NT2/D1 (cell line): ENCODE measurements around the gene ITGBL1.
A peak's percentile ranks its signal among the peaks of the same experiment; 100 is the strongest.

Experiments
- DNase-seq: peaks from one replicate; pipeline ENCODE4 v3.0.0-alpha.2; 2011; ENCODE audit warnings: low read depth, low spot score
- H3K27me3 ChIP-seq: 2 replicates; pipeline ENCODE4 v1.6.0; 2011; ENCODE audit warnings: mild to moderate bottlenecking; ENCODE audit not compliant: insufficient read length, insufficient read depth
- H3K36me3 ChIP-seq: 2 replicates; pipeline ENCODE4 v1.6.1; 2011; ENCODE audit warnings: mild to moderate bottlenecking, low read length, mixed read lengths; ENCODE audit not compliant: insufficient read depth, insufficient read length
- H3K4me1 ChIP-seq: 2 replicates; pipeline ENCODE4 v1.5.1; 2011; ENCODE audit not compliant: insufficient read depth, insufficient read length
- H3K4me3 ChIP-seq: 2 replicates; pipeline ENCODE4 v1.5.1; 2011; ENCODE audit warnings: low read depth; ENCODE audit not compliant: insufficient read length
- H3K9ac ChIP-seq: 2 replicates; pipeline ENCODE4 v1.6.0; 2011; ENCODE audit warnings: low read depth; ENCODE audit not compliant: insufficient read length
- H3K9me3 ChIP-seq: 2 replicates; pipeline ENCODE4 v1.5.1; 2011; ENCODE audit warnings: mild to moderate bottlenecking, low read length; ENCODE audit not compliant: insufficient read depth
- SUZ12 ChIP-seq: IDR thresholded peaks from 2 replicates; pipeline ENCODE4 v1.6.1; 2011; ENCODE audit not compliant: insufficient read length, insufficient read depth; ENCODE audit errors: extremely low read depth
- YY1 ChIP-seq: IDR thresholded peaks from 2 replicates; pipeline ENCODE4 v1.6.1; 2011; ENCODE audit not compliant: insufficient read length, insufficient read depth
- ZNF274 ChIP-seq: IDR thresholded peaks from 2 replicates; pipeline ENCODE4 v1.6.1; 2011; ENCODE audit warnings: mild to moderate bottlenecking, low read depth, low read length

ITGBL1 gene

GRCh38 chr13:101452519-101453485 is at the start of gene ITGBL1:
Gene ITGBL1, plus strand, starts transcription at chr13:101452675. Its CDS starts 159 bp downstream, at chr13:101452834.
- Histone ChIP-seq H3K4me1 (peaks cover 2% of the 10 kb centered on the region), H3K4me3 (peak within 1 kb of the TSS; percentile 8), H3K9me3 (no peaks in the 10 kb centered on the region), H3K9ac (no peak within 1 kb of the TSS), H3K27me3 (no peaks in the 10 kb centered on the region), H3K36me3 (no peaks in the 10 kb centered on the region)
- TF ChIP-seq SUZ12 (no peak), YY1 (no peak), ZNF274 (no peak)
- DNase-seq: no peak

GRCh38 chr13:101406791-101407190 is 45.7 kb upstream of the ITGBL1 start:
- no peaks in the 10 kb centered on the region for H3K27me3 ChIP-seq
- DNase-seq: no peak
- no peaks in the 10 kb centered on the region for H3K4me1 ChIP-seq
- no peaks in the 10 kb centered on the region for H3K9me3 ChIP-seq
- TF ChIP-seq ZNF274: no peak
- no peak for TF ChIP-seq SUZ12
- TF ChIP-seq YY1: no peak
- H3K36me3 ChIP-seq: no peaks in the 10 kb centered on the region
- H3K4me3 ChIP-seq: no peak overlapping the region
- H3K9ac ChIP-seq: no peak overlapping the region

- H3K27me3 ChIP-seq: no peaks in the 10 kb centered on the region
- TF ChIP-seq ZNF274 (no peak), YY1 (no peak), SUZ12 (no peak)
- H3K36me3 ChIP-seq: no peaks in the 10 kb centered on the region
- no peak overlapping the region for H3K4me3 ChIP-seq
- no peak for DNase-seq
- H3K9ac ChIP-seq: no peak overlapping the region
- H3K9me3 ChIP-seq: no peaks in the 10 kb centered on the region
- no peaks in the 10 kb centered on the region for H3K4me1 ChIP-seq
Observed at GRCh38 chr13:101408154-101408553, 44.3 kb upstream of the ITGBL1 start.

- no peak for DNase-seq
- H3K9ac ChIP-seq: no peak overlapping the region
- no peaks in the 10 kb centered on the region for H3K4me1 ChIP-seq
- TF ChIP-seq YY1: no peak
- TF ChIP-seq ZNF274: no peak
- TF ChIP-seq SUZ12: no peak
- no peaks in the 10 kb centered on the region for H3K36me3 ChIP-seq
- no peaks in the 10 kb centered on the region for H3K9me3 ChIP-seq
- peaks cover 3% of the 10 kb centered on the region for H3K27me3 ChIP-seq
- no peak overlapping the region for H3K4me3 ChIP-seq
Observed at GRCh38 chr13:101408992-101409656, 43.4 kb upstream of the ITGBL1 start.

DNA sequence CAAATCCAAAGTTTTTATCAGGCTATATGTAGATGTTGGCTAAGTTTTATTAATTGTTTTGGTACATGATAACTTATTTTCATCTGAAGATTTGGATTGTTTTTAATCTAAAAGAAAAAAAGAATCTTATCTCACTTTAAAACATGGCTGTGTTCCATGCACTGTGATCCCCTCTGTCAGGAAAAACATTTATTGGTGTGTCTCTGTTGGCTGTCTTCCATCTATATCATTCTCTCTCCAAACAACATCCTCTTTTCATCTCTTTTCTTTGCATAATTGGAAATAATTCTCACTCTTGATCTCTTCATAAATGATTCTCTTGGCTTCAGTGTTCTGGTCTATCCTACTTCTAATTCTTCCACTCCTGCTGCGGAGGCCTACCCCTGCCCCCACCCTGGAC is 40.4 kb upstream of the ITGBL1 start:
- peaks cover 29% of the 10 kb centered on the region for H3K27me3 ChIP-seq
- H3K9me3 ChIP-seq: no peaks in the 10 kb centered on the region
- TF ChIP-seq ZNF274 (no peak), YY1 (no peak), SUZ12 (no peak)
- H3K4me3 ChIP-seq: no peak overlapping the region
- H3K4me1 ChIP-seq: no peaks in the 10 kb centered on the region
- no peak overlapping the region for H3K9ac ChIP-seq
- no peaks in the 10 kb centered on the region for H3K36me3 ChIP-seq
- no peak for DNase-seq

DNA sequence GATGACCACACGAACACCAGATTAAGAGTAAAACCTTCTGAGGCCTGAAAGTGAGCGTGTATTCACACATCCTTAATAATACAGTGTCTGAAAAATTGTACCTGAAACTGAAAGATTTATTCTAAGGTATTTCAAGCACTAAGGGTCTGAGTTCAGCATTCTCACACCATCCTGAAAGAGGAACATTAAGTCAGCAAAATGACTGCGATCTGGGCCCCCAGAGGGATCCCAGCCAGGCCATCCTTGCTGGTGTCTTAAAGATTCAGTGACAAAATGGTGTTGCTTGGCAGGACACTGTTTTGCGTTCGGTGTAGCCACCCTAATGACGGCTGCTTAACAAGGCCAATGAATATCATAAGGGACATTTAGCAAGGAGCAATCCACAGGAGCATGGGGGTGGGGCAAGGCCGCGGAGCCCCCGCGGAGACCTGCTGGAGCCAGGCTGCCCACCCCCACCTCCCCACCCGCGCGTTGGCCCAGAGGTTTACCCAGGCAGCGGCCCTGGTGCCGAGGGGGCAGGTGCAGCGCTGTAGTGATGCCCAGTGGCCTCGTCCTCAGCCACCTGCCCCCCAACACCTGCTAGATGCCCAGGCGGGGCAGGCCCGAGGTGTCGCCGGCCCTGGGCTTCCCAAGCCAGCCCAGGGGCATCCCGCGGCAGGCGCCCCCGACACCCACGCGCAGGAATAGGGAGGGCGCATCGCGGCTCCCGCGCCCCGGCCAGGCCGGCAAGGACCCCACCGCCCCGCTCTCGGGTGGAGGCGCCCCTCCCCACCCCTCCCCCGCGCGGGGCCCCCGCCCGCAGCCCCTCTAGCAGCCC is 36.9 kb upstream of the ITGBL1 start:
- Histone ChIP-seq H3K4me3 (peak overlapping the region; percentile 30), H3K9ac (no peak overlapping the region), H3K4me1 (no peaks in the 10 kb centered on the region), H3K9me3 (no peaks in the 10 kb centered on the region), H3K27me3 (peaks cover 36% of the 10 kb centered on the region), H3K36me3 (no peaks in the 10 kb centered on the region)
- no peak for TF ChIP-seq ZNF274
- no peak for TF ChIP-seq SUZ12
- TF ChIP-seq YY1: no peak
- DNase-seq: no peak
